CD1c-positive myeloid dendritic cell (primary cell): ENCODE data around the gene LAPTM5.
A peak's percentile ranks its signal among the peaks of the same experiment; 100 is the strongest.

Source experiments
- DNase-seq: peaks from one replicate; pipeline ENCODE4 v3.0.0-alpha.2; 2016; ENCODE audit errors: extremely low spot score

LAPTM5 gene

GRCh38 chr1:30731109-30731805 lies 26.3 kb downstream of the LAPTM5 start:
- DNase-seq: no peak

DNA sequence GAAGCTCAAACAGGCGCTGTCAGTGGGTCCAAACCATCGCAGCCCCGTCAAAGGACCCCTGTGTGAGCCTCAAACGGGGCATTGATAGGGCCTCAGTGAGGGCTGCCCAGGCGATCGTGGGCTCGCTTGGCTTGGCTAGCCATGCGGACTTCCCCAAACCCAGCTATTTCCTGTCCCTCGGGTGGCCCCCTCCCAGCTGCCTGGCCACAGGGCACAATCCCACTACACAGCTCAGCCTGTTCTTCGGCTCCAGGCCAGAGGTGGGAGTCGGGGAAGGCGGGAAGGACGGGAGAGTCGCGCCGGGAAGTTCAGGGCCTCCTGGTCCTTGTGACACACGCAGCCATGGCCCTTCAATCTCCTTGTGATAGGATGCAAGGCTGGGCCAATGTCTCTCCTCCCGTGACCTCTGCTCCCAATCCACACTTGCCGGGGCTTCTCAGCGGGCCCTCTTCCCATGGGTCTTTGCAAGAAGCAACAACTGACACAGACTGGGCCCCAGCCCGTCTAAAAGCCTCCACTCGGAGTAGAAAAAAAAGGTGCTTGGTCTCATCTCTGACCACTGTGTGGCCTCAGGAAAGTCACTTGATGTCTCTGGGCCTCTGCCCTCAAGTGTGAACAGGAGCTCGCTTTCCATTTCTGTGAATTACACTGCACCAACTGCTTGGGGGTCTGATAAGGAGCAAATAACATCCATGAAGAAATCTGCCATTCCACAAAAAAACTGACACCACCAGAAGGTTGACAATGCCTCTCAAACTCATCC lies 27.0 kb downstream of the LAPTM5 start:
- no peak for DNase-seq

DNA sequence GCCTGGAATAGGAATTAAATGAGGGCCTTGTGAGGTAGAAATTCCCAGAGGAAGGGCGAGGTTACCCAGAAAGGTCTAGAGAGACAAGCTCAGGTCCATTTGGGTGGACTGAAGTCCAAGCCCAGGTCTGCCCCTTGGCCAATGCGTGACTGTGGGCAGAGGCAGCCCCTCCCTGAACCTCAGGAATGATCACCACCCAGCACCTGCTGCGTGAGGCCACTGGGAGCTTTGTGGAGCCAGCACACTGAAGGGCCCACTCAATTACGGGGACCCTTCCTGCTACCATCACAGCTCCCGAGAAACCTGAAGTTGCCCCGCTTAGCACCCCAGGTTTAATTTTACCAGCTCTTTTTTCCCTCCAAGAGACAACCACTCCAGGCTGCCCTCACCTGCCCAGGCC lies 27.7 kb downstream of the LAPTM5 start:
- no peak for DNase-seq

- DNase-seq: no peak
Observed at GRCh38 chr1:30728832-30729638, 28.5 kb downstream of the LAPTM5 start.

- DNase-seq: no peak
Observed at GRCh38 chr1:30728340-30728739, 29.2 kb downstream of the LAPTM5 start.

DNA sequence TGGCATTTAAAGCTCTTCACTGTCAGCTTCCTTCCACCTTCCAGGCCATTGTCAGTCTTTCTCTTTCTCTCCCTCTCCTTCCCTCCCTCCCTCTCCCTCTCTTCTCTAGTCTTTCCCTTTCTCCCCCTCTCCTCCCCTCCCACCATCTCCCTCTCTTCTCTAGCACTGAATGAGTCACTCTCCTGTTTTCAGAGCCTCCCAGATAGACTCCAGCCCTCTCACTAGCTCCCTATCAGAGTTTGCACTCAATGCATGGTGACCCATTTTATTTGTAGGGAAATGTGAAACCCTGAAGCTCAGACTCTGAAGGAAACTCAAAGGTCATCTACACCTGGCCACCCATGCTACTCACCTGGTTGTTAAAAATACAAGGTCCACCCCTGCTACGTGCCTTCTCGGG lies 29.8 kb downstream of the LAPTM5 start:
- DNase-seq: no peak

- no peak for DNase-seq
Observed at GRCh38 chr1:30726773-30727684, 30.5 kb downstream of the LAPTM5 start.

DNA sequence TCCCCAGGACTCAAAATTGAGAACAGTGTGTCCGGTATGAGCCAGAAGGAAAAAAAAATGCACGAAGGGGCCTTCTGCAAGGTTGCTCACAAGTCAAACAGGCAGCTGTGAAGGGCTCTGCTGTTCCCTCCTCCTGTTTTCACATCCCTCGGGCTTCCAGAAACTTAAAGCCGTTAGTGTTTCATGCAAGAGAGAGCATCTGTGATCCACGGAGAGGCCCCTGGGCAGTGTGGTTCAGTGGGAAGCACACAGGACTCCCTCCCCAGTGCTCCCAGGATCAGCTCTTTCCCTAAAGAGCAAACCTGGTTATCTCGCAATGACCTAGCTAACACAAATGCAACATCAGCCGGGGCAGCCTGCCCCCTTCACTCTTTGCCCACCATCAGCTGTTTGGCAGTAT lies 31.3 kb downstream of the LAPTM5 start:
- no peak for DNase-seq

DNA sequence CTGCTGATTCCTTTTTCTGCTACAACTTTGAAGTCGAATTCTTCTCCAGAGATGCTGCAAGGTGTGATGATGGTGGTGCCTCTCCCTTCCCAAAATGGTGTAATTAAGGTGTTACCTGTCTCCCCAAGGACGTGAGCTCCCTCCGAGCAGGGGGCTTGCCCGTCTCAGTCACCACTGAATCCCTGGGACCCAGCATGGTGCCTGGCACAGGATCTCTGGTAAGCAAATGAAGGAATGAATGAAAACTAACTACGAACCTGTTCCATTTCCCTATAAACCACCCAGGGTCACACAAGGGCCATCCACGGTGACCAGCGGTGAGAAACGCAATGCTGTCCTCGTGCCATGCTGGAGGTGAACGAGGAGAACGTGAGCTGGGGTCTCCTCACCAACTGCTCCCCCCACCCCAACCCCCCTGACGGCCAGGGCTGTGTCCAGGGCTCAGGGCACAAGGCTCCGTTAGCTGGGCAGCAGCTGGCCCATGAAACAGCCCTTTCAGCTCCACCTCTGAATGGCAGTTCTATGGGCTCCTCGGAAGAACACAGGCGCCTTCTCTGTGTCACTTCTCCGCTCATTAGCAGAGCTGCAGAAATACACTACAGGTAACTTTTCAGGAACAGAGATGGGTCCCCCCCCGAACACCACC lies 32.0 kb downstream of the LAPTM5 start:
- no peak for DNase-seq

DNA sequence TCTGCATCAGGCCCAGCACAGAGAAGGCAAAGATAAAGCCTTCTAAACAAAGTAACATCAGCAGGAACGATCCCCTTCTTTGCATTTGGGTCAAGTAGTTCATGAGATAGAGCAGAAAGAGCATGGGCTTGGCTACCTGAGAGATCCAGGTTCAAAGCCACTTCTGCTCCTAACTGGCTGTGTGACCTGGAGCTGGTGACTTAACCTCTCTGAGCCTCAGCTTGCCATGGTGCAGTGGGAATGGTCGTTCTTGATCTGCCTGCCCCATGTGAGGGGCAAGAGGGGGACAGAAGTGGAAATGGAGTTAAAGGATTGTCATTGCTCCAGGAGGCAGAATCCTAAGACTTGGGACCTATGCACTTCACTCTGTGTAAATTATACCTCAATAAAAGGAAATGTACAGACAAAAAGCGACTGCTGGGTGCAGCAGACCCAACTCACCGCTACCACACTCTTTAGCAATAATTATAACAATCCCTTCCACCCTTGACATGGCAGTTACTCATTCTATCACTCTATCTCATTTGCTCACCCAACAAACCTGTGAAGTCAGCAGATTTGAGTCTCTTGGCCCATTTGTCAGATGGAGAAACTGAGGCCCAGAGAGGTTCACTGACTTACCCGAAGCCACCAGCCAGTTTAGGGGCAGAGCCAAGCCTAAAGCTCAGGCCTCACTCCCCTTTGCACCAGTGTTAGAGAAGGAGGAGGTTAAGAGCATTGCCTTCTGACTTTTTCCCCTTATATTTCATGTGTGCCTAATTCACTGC lies 32.7 kb downstream of the LAPTM5 start:
- DNase-seq: no peak

GRCh38 chr1:30724175-30724574 lies 33.4 kb downstream of the LAPTM5 start:
- no peak for DNase-seq

- no peak for DNase-seq
Observed at GRCh38 chr1:30723331-30723755, 34.2 kb downstream of the LAPTM5 start, which contains the start of gene MATN1. Gene MATN1, minus strand, starts transcription at chr1:30723585. Its CDS starts 34 bp downstream, at chr1:30723551.

- DNase-seq: no peak
Observed at GRCh38 chr1:30721812-30722537, 35.6 kb downstream of the LAPTM5 start.

GRCh38 chr1:30721341-30721793 lies 36.2 kb downstream of the LAPTM5 start:
- DNase-seq: no peak

DNA sequence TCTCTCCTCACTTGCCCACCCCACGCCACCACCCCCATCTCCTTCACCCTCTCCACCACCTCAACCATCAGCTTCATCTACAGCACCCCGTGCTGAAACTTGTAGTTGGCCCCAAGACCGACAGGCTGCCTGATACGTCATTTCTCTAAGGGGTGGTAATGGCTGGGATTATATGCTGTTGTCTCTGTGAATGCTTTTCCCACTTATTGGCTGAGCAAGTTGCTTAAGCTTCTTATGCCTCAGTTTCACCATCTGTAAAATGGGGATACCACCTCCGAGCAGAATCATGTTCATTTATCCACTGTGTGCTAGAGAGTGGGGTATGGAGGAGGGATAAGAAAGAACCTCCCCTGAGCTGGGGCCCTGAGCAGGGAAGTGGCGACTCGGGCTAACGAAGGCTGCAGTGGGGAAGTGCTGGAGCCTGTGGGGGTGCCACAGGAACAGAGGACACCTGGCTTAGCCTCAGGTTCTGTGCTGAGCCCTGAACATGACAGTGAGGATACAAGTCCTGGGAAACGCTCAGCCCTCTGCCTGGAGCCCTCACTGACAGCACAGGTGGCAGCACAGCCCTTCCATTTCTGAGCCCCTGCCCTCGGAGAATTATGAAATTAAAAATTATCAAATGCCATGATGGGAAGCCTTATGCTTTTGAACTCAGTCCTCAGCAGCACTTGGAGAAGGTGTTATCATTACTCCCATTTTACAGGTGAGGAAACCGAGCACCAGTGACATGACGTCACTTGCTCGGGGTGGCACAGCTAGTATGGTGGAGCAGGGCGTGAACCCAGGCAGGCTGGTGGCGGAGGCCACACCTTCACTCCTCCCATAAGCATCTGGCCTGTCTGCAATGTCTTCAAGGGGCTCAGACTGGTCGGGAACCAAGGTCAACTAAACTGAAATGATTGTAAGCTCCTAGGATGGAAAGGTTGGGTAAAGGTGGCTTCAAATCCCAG lies 37.0 kb downstream of the LAPTM5 start:
- DNase-seq: no peak

DNA sequence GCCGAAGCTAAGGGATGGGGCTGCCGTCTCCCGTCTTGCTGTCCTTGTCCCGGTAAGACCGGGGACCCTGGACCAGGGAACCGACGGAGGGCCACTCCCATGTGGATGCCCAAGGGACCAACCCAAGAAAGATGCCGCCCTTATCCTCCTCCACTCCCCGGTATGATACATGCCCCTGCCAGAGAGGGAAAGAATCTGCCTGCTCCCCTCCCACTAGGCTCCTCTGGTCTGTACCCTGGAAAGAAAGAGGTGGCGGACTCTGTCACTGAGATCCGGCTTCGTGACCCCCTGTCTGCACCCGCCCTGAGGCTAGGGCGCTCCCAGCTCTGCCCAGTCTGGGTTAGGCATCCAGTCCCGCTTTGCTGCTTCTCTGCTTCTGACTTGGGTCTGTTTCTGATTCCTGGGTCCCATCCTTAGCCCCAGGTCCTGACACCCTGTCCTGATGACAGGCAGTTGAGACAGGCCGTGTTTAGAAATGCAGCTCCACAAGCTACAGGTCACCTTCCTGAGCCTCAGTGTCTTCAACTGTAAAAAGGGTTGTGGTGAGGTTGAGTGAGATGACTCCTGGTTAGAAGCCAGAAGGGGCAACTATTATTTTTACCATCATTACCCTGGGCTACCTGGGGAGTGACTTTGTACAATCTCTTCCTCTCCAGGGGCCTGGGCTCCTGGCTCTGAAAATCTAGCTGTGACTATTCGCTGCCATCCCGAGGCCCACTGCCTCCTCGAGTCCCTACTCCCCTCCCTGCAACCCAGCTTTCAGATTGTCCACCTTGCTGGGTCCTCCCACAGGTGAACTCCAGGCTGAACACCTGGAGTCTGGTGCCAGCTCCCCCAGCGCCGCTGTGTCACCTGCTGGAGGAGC lies 37.9 kb downstream of the LAPTM5 start:
- DNase-seq: peak; percentile 82
